Epithelial cell of esophagus (primary cell): ENCODE results near the gene BSPRY.

Experiments used
- DNase-seq: peaks from one replicate; pipeline ENCODE4 v3.0.0; 2010; ENCODE audit warnings: low read depth
- H3K4me3 ChIP-seq: 2 replicates; pipeline ENCODE4 v1.5.1; 2011; ENCODE audit warnings: mild to moderate bottlenecking, low read length, control low read depth
- TF ChIP-seq, protein P1 (sequence below): IDR thresholded peaks from 2 replicates; pipeline ENCODE4 v1.5.1; 2011; ENCODE audit warnings: low read depth, mild to moderate bottlenecking, low read length, control low read depth, inconsistent platforms; ENCODE audit not compliant: insufficient read depth; ENCODE audit errors: missing control alignments

BSPRY gene

DNA sequence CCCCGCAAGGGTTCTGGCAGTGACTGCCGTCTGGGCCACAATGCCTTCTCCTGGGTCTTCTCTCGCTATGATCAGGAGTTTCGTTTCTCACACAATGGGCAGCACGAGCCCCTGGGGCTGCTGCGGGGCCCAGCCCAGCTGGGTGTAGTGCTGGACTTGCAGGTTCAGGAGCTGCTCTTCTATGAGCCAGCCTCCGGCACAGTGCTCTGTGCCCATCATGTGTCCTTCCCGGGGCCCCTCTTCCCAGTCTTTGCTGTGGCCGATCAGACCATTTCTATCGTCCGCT lies 20.5 kb downstream of the BSPRY start:
- no peak overlapping the region for H3K4me3 ChIP-seq
- no peak for DNase-seq
- TF ChIP-seq, protein P1, sequence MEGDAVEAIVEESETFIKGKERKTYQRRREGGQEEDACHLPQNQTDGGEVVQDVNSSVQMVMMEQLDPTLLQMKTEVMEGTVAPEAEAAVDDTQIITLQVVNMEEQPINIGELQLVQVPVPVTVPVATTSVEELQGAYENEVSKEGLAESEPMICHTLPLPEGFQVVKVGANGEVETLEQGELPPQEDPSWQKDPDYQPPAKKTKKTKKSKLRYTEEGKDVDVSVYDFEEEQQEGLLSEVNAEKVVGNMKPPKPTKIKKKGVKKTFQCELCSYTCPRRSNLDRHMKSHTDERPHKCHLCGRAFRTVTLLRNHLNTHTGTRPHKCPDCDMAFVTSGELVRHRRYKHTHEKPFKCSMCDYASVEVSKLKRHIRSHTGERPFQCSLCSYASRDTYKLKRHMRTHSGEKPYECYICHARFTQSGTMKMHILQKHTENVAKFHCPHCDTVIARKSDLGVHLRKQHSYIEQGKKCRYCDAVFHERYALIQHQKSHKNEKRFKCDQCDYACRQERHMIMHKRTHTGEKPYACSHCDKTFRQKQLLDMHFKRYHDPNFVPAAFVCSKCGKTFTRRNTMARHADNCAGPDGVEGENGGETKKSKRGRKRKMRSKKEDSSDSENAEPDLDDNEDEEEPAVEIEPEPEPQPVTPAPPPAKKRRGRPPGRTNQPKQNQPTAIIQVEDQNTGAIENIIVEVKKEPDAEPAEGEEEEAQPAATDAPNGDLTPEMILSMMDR: no peak

DNA sequence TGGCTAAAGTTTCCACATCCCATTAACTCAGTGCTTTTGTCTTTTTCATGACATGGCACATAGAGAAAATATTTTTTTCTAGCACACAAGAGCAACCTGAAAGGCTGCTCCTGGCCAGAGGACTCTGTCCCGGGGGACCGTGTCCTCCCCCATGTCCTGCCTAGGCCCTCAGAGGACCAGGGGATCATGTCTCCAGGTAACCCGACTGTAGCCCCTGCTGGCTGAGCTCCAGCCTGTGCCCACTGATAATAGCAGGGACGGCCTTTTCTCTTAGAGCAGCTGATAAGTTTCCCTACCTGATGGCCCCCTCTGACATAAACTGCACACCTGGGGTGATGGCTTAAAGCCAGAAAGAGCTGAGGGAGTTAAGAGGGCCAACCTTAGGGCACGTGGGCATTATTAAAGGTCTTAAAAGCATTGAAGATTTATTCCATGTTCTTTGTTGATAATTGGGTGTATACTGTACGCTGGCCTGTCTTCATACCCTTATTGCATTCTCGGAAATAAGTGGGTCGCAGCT lies 21.5 kb downstream of the BSPRY start:
- H3K4me3 ChIP-seq: no peak overlapping the region
- TF ChIP-seq, protein P1: no peak

DNA sequence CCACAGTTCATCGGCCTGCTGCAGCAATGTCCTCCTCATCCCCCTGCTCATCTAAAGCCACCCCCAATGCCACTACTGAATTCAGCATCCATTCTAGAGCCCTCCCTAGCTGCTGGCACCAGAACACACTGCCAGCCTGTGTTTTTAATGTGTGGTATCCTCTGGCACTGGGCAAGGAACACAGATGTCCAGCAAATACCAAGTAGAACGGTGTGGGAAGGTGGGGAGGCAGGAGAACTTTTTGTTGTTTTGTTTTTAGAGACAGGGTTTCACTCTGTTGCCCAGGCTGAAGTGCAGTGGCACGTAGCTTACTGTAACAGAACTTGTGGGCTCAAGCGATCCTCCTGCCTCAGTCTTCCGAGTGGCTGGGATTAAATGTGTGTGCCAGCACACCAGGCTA lies 22.7 kb downstream of the BSPRY start:
- no peak overlapping the region for H3K4me3 ChIP-seq
- no peak for DNase-seq
- TF ChIP-seq, protein P1: no peak

More for the DNA sequence above, 21.5 kb downstream of the BSPRY start:
- no peak for DNase-seq

DNA sequence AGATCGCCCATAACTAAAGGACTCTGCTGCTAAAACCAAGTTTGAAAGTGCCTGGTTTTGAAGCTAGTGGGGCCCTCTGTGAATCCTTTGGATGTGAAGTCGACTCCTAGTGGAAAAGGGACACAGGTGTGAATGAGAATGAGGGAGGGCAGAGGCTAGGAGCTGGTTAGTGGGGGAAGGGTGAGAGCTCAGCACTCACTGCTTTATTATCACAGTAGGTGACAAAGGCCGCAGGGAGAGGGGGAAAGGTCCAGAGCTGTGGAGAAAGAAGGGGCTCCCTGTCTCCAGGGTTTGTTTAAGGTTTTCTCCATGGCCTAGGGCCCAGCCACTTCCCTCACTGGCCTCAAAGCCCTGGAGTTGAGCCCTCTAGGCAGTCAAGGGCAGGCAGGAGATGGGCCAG lies 23.9 kb downstream of the BSPRY start:
- H3K4me3 ChIP-seq: no peak overlapping the region
- TF ChIP-seq, protein P1: no peak
- no peak for DNase-seq

DNA sequence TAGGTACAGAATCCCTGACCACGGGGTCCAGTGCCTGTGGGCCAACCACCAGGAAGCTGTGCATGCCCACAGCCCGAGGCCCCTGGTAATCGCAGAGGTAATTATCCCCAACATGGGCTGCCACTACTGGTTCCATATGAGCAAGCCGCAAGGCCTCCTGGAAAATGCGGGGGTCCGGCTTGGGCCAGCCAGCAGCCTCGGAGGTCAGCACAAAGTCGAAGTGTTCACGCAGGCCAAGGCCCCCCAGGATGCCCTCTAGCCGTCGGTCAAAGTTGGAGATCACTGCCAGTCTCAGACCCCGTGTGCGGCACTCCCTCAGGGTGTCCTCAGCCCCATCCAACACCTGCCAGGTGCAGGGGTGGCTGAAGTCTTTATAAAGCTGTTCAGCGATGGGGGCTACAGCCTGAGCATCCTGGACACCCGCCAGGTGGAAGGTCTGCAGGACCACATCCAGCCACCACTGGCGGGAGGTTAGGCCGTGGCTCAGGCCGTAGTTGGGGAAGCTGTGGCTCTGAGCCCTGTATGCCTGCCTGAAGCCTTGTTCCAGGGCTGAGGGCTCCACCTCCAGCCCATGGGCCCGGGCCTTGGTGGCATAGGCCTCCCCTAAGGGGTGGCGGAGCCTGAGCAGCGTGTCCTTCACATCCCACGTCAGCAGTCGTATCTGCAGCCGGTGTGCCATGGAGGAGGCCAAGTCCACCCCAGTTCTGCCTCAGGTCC lies 24.5 kb downstream of the BSPRY start:
- H3K4me3 ChIP-seq: no peak overlapping the region
- TF ChIP-seq, protein P1: no peak
- DNase-seq: no peak

DNA sequence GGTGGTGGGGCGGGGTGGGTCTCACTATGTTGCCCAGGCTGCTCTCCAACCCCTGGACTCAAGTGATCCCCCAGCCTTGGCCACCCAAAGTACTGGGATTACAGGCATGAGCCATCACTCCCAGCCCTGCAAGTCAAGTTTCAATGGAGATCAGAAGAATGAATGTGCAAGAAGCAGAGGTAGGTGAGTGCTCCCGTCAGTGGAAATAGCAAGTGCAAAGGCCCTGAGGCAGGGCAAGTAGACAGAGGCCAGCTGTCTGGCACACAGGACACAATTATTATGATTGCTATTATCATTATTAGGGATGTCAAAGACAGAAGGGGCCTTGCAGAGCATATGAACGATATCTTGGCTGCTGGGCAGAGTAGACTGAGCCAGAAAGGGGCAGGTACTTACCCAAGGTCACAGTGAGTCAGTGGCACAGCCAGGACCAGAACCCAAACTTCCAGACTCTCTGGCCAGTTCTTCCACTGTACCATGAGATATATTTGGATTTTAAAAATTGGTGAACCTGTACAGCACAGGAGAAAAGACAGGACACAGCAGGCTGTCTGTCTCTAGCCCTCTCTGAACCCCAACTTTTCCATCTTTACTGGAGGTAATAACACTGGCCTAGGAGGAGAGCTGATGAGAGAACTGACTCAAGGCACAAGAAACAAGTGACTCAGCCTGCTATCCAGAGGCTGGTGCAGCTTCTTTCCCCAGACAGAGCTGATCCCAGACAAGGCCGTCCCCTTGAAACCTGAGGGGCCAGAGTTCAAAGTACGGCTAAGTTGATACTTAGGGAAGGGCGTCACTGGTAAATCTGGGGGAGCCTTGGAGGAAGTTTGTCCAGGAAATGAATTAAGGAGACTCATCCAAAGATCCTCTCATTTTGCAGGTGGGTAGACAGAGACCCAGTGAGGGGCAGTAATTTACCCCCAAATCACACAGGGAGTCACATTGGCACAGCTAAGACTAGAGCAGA lies 26.0 kb downstream of the BSPRY start:
- TF ChIP-seq, protein P1: no peak
- H3K4me3 ChIP-seq: peak overlapping the region; percentile 87
- peak; percentile 47 for DNase-seq
